GM10248 (cell line): Measurements from ENCODE around the gene HNRNPM.

Experiments used
- CTCF ChIA-PET: fragments of 300-600 bp; sonication (Branson Sonifier 250); formaldehyde crosslinking; extraction: SDS; loops from one replicate; lab custom pipeline; 2021; ENCODE audit warnings: antibody characterized with exemption; lab: Yijun Ruan, JAX
- POLR2A ChIA-PET: fragments of 350-650 bp; sonication (Branson Sonifier 250); formaldehyde crosslinking; extraction: SDS; loops from one replicate; lab custom pipeline; 2020; ENCODE audit warnings: antibody characterized with exemption; lab: Yijun Ruan, JAX
- DNase-seq: peaks from one replicate; pipeline ENCODE4 v3.0.0; 2012; ENCODE audit errors: extremely low spot score
- CTCF ChIP-seq: IDR thresholded peaks from 2 replicates; pipeline ENCODE4 v1.5.1; 2012; ENCODE audit warnings: mild to moderate bottlenecking, low read depth; ENCODE audit errors: extremely low read depth, missing control alignments, control extremely low read depth

Gene HNRNPM

DNA sequence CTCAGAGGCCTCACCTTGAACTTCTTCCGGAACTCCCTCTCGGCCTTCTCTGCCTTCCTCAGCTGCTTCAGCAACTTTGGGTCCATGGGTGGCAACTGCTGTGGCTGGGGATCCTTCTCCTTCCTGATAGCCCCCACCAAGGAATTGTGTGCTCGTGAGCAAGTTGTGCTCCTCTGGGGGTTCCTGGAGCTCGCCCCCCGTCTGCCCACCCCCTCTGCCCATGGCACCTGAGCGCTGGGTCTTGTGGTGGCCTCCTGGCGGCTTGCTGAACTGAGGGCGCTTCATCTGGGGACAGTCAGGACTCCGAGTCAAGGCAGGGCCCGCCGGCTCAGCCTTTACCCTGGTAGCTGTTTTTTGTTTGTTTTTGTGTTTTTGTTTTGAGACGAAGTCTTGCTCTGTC is 46.1 kb downstream of the HNRNPM start:
- CTCF ChIA-PET, result interaction anchor here (0.8 kb wide), 1 partner anchor 20 kb away, joined by 3 read pairs; no protein-coding TSS in a partner anchor
- DNase-seq, result no peak
- TF ChIP-seq CTCF, result no peak
- POLR2A ChIA-PET, result no interaction called here

- no peak for DNase-seq
- ChIA-PET POLR2A (no interaction called here), CTCF (interaction anchor here (0.8 to 1.3 kb wide), 2 partner anchors 21 to 78 kb away, joined by 3 read pairs; no protein-coding TSS in a partner anchor)
- TF ChIP-seq CTCF, result no peak
These were observed 46.8 kb downstream of the HNRNPM start for GRCh38 chr19:8491574-8491973.

- CTCF ChIA-PET, result interaction anchor here (1.2 to 4.4 kb wide), 4 partner anchors 8 to 19 kb away, joined by 3 to 20 read pairs (median 6); partner anchors contain the start of gene ZNF414
- no peak for DNase-seq
- TF ChIP-seq CTCF, result no peak
- POLR2A ChIA-PET, result interaction anchor here (0.5 to 1.5 kb wide), 3 partner anchors 12 to 168 kb away, joined by 3 to 9 read pairs (median 3); partner anchors contain the start of gene ZNF414
These were observed 49.4 kb downstream of the HNRNPM start for GRCh38 chr19:8494158-8494557.

DNA sequence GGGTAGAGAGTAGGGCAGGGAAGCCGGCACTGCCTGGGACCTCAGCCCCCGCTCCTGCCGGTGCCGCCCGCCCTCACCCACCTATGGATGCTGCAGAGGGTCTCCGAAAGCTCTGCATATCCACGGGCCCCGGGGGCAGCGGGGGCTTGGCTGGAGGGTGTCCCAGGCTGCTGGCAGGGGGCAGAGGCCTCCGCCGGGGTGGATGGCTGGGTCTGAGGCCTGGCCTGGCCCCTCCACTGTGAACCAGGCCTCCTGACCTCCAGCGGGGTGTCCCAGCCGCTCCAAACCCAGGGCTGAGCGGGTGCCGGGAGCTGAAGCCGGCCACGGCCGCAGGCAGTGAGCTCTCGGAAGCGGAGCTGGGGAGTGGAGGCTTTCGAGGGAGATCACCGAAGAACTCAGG is 53.5 kb downstream of the HNRNPM start:
- no peak for TF ChIP-seq CTCF
- POLR2A ChIA-PET, result no interaction called here
- CTCF ChIA-PET, result interaction anchor here (1.4 kb wide), 1 partner anchor 16 kb away, joined by 3 read pairs; the partner anchor contains the start of gene ZNF414
- DNase-seq, result no peak

DNA sequence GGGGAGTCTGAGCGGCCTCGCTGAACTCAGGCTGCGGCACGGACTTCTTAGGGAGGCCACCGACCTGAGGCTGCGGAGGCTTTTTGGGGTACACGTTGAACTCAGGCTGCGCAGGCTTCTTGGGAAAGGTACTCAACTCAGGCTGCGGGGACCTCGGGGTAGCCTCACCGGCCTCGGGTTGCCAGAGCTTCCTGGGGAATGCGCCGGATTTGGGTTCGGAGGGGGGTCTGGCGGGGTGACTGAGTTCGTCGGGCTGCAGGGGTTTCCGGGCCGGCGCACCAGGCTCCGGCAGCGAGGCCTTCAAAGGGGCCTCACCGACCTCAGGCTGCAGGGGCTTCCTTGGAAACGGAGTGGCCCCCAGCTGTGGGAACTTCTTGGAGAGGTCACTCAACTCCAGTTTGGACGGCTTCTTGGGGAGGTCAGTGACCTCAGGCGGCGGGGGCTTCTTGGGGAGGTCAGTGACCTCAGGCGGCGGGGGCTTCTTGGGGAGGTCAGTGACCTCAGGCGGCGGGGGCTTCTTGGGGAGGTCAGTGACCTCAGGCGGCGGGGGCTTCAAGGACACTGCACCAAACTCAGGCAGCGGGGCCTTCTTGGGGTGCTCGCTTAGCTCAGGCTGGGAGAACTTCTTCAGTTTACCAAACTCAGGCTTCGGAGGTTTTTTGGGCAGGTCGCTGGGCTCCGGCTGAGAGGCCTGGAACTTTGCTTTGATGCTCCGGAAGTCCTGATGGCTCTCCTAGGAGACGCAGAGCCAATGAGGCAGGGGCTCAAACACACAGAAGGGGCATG is 54.5 kb downstream of the HNRNPM start:
- no peak for TF ChIP-seq CTCF
- no peak for DNase-seq
- POLR2A ChIA-PET, result interaction anchor here (0.6 kb wide), 1 partner anchor 10 kb away, joined by 6 read pairs; no protein-coding TSS in a partner anchor
- CTCF ChIA-PET, result interaction anchor here (0.8 to 1.4 kb wide), 4 partner anchors 12 to 80 kb away, joined by 3 read pairs; partner anchors contain the start of gene ZNF414

GRCh38 chr19:8500158-8500557 is 55.4 kb downstream of the HNRNPM start:
- no peak for DNase-seq
- CTCF ChIA-PET, result interaction anchor here (1.2 kb wide), 2 partner anchors 14 to 79 kb away, joined by 3 read pairs; partner anchors contain the start of gene ZNF414
- POLR2A ChIA-PET, result no interaction called here
- no peak for TF ChIP-seq CTCF
